Calu3 (cell line): ENCODE results near the gene BIRC6. TPM values are rescaled to one million over a fixed set of nuclear protein-coding genes. Genes with fewer than 3 reads are reported as not detected.

Experiments used
- BruUV-seq: library from RNA; stranded (reverse); fragments of 400-500 nt; replicated peaks from 2 replicates; lab custom pipeline; 2021; lab: Mats Ljungman, UMichigan
- CTCF ChIA-PET: fragments of 300-600 bp; sonication (Branson Sonifier 250); formaldehyde crosslinking; loops from one replicate; lab custom pipeline; 2022; ENCODE audit warnings: antibody characterized with exemption; lab: Charles Lee
- DNase-seq: peaks from one replicate; pipeline ENCODE4 v3.0.0; 2022
- H3K27ac Mint-ChIP-seq: one replicate; pipeline ENCODE4 v1.8.0; 2022; ENCODE audit warnings: mixed read lengths; ENCODE audit not compliant: unreplicated experiment
- H3K27me3 Mint-ChIP-seq: one replicate; pipeline ENCODE4 v1.8.0; 2022; ENCODE audit warnings: mixed read lengths; ENCODE audit not compliant: unreplicated experiment
- H3K36me3 Mint-ChIP-seq: one replicate; pipeline ENCODE4 v1.8.0; 2022; ENCODE audit warnings: mild to moderate bottlenecking, moderate library complexity, mixed read lengths; ENCODE audit not compliant: insufficient read depth, unreplicated experiment
- H3K4me1 Mint-ChIP-seq: one replicate; pipeline ENCODE4 v1.8.0; 2022; ENCODE audit warnings: mild to moderate bottlenecking, low read depth, mixed read lengths; ENCODE audit not compliant: unreplicated experiment
- H3K4me3 Mint-ChIP-seq: one replicate; pipeline ENCODE4 v1.8.0; 2022; ENCODE audit warnings: mild to moderate bottlenecking, low read depth, moderate library complexity, mixed read lengths; ENCODE audit not compliant: unreplicated experiment
- H3K9me3 Mint-ChIP-seq: one replicate; pipeline ENCODE4 v1.8.0; 2022; ENCODE audit warnings: low read depth, mixed read lengths; ENCODE audit not compliant: unreplicated experiment
- intact Hi-C: fragments of 100-400 bp; cut with micrococcal nuclease; formaldehyde crosslinking; loops from one replicate; pipeline ENCODE4 v1.10.0; 2022; ENCODE audit not compliant: unreplicated experiment
- total RNA-seq: library from RNA; stranded (reverse); gene quantifications from 2 replicates; pipeline ENCODE4 v1.2.3, GENCODE V29; 2022
- TF ChIP-seq, protein P1 (sequence below): fragments of 200-600 bp; IDR thresholded peaks from one replicate; pipeline ENCODE4 v1.8.0; 2022; ENCODE audit warnings: antibody characterized with exemption; ENCODE audit not compliant: unreplicated experiment

Gene BIRC6
- total RNA-seq, 1 experiment from 2014 or later = 91.0 TPM

DNA sequence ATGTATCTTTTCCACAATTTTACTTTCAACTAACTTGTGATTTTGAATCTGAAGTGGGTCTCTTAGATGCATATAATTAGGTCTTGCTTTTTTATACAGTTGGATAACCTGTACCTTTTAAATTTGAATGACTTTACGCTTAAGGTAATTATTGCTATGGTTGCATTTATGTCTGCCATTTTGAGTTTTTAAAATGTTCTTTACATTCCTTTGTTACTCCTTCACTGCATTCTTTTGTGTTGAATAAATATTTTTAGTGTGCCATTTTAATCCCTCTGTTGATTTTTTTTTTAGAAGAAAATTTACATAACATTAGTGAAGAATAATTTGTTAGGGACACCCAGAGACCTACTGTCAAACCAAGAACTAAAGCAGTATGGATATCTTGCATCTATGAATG is 65.3 kb downstream of the BIRC6 start:
- H3K4me1 Mint-ChIP-seq = peaks cover 38% of the 10 kb centered on the region
- CTCF ChIA-PET = no interaction called here
- no peak for DNase-seq
- TF ChIP-seq, protein P1, sequence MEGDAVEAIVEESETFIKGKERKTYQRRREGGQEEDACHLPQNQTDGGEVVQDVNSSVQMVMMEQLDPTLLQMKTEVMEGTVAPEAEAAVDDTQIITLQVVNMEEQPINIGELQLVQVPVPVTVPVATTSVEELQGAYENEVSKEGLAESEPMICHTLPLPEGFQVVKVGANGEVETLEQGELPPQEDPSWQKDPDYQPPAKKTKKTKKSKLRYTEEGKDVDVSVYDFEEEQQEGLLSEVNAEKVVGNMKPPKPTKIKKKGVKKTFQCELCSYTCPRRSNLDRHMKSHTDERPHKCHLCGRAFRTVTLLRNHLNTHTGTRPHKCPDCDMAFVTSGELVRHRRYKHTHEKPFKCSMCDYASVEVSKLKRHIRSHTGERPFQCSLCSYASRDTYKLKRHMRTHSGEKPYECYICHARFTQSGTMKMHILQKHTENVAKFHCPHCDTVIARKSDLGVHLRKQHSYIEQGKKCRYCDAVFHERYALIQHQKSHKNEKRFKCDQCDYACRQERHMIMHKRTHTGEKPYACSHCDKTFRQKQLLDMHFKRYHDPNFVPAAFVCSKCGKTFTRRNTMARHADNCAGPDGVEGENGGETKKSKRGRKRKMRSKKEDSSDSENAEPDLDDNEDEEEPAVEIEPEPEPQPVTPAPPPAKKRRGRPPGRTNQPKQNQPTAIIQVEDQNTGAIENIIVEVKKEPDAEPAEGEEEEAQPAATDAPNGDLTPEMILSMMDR = no peak
- H3K36me3 Mint-ChIP-seq = peaks cover 6% of the 10 kb centered on the region
- intact Hi-C loops = no loop called here
- H3K9me3 Mint-ChIP-seq = no peaks in the 10 kb centered on the region
- no peak overlapping the region for H3K27ac Mint-ChIP-seq
- no peaks in the 10 kb centered on the region for H3K27me3 Mint-ChIP-seq
- H3K4me3 Mint-ChIP-seq = no peak overlapping the region
- no TSS peak for BruUV-seq

DNA sequence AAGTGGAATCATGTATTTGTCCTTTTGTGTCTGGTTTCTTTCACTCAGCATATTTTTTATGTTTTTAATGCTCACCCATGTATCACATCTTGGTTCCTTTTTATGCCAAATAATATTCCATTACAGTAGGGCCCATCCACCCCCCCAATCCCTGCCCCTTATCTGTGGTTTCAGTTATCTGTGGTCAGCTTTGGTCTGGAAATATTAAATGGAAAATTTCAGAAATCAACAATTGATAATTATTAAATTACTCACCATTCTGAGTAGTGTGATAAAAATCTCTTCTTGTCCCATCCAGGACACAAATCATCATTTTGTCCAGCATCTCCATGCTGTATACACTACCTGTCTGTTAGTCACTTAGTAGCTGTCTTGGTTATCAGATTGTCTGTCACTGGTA is 66.7 kb downstream of the BIRC6 start:
- H3K36me3 Mint-ChIP-seq = peaks cover 6% of the 10 kb centered on the region
- H3K27ac Mint-ChIP-seq = no peak overlapping the region

DNA sequence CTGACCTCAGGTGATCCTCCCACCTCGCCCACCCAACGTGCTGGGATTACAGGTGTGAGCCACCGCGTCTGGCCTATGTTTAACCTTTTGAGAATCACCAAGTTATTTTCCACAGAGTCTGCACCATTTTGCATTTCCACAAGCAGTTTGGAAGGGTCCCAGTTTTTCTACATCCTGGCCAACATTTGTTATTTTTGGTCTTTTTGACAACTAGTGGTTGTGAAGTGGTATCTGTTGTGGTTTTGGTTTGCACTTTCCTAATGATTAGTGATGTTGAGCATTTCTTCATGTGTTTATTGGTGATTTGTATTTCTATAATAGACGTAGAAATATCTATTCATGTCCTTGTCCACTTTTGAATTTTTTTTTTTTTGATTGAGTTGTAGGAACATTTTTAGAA is 67.9 kb downstream of the BIRC6 start:
- Mint-ChIP-seq H3K4me3 (no peak overlapping the region), H3K27me3 (no peaks in the 10 kb centered on the region), H3K4me1 (peaks cover 38% of the 10 kb centered on the region), H3K27ac (no peak overlapping the region), H3K9me3 (no peaks in the 10 kb centered on the region), H3K36me3 (peaks cover 6% of the 10 kb centered on the region)
- DNase-seq = no peak
- no TSS peak for BruUV-seq
- TF ChIP-seq, protein P1 = no peak
- intact Hi-C loops = no loop called here
- CTCF ChIA-PET = no interaction called here

More for the DNA sequence above, 66.7 kb downstream of the BIRC6 start:
- H3K4me3 Mint-ChIP-seq = no peak overlapping the region
- H3K4me1 Mint-ChIP-seq = peaks cover 38% of the 10 kb centered on the region
- no peak for DNase-seq
- CTCF ChIA-PET = no interaction called here
- TF ChIP-seq, protein P1 = no peak
- BruUV-seq = no TSS peak
- intact Hi-C loops = no loop called here
- H3K27me3 Mint-ChIP-seq = no peaks in the 10 kb centered on the region
- no peaks in the 10 kb centered on the region for H3K9me3 Mint-ChIP-seq

DNA sequence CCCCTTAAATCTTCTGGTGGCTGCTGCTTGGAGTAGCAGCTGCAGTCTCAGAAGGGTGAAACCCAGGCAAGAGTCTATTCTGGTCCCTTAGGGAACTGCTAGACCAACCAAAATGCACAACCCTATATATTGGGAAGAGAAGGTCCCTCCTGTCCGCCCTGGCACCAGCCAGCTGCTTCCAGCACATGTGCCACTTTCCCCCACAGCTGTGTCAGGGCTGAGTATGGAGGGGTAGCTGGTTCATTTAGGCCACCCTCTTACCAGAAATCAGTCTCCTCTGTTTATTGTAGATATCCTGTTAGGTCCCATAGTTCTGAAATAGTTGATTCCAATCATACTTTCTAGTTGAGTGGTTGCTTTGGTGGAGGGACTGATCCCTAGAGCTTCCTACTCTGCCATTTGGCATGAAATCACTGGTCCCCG is 68.9 kb downstream of the BIRC6 start:
- Mint-ChIP-seq H3K27ac (no peak overlapping the region), H3K4me3 (no peak overlapping the region), H3K36me3 (peaks cover 5% of the 10 kb centered on the region), H3K9me3 (no peaks in the 10 kb centered on the region), H3K27me3 (no peaks in the 10 kb centered on the region), H3K4me1 (peaks cover 38% of the 10 kb centered on the region)
- CTCF ChIA-PET = no interaction called here
- intact Hi-C loops = no loop called here
- no TSS peak for BruUV-seq
- TF ChIP-seq, protein P1 = no peak
- DNase-seq = no peak
